HepG2 (cell line): ENCODE data around the gene CEACAM4. TPM values are rescaled to one million over a fixed set of nuclear protein-coding genes. Genes with fewer than 3 reads are reported as not detected.
A peak's percentile ranks its signal among the peaks of the same experiment; 100 is the strongest.

Experiments used
- CBX5 ChIP-seq: sonication (generic); formaldehyde crosslinking; IDR thresholded peaks from 2 replicates; pipeline ENCODE4 v1.4.0; 2020; ENCODE audit warnings: missing genetic modification reagents, borderline replicate concordance
- CEBPG ChIP-seq: IDR thresholded peaks from 2 replicates; pipeline ENCODE4 v1.6.1; 2016
- EHMT2 ChIP-seq: fragments of 200-600 bp; sonication (generic); IDR thresholded peaks from 2 replicates; pipeline ENCODE4 v1.7.0; 2017; ENCODE audit warnings: antibody characterized with exemption, low read depth, low read length, borderline replicate concordance
- LRRFIP1 ChIP-seq: sonication (generic); formaldehyde crosslinking; conservative IDR thresholded peaks from 2 replicates; pipeline ENCODE4 v1.4.0; 2020; ENCODE audit warnings: missing genetic modification reagents
- MEF2D ChIP-seq: sonication (generic); formaldehyde crosslinking; IDR thresholded peaks from 2 replicates; pipeline ENCODE4 v1.5.1; 2020; ENCODE audit warnings: mild to moderate bottlenecking, missing genetic modification reagents
- MTA3 ChIP-seq: sonication (generic); formaldehyde crosslinking; IDR thresholded peaks from 2 replicates; pipeline ENCODE4 v1.4.0; 2020; ENCODE audit warnings: missing genetic modification reagents
- MTF1 ChIP-seq: sonication (generic); formaldehyde crosslinking; IDR thresholded peaks from 2 replicates; pipeline ENCODE4 v1.5.0; 2020; ENCODE audit warnings: missing genetic modification reagents
- PATZ1 ChIP-seq: sonication (generic); formaldehyde crosslinking; IDR thresholded peaks from 2 replicates; pipeline ENCODE4 v1.4.0; 2020; ENCODE audit warnings: missing genetic modification reagents
- SKI ChIP-seq: fragments of 450-650 bp; IDR thresholded peaks from one replicate; pipeline ENCODE4 v1.6.1; 2018; ENCODE audit warnings: mild to moderate bottlenecking; ENCODE audit not compliant: partially characterized antibody
- TEAD3 ChIP-seq: optimal IDR thresholded peaks from 2 replicates; pipeline ENCODE3; 2016; ENCODE audit warnings: borderline replicate concordance
- TIGD3 ChIP-seq: sonication (generic); formaldehyde crosslinking; IDR thresholded peaks from 2 replicates; pipeline ENCODE4 v1.5.1; 2020; ENCODE audit warnings: mild to moderate bottlenecking, missing genetic modification reagents, borderline replicate concordance
- ZBTB38 ChIP-seq: sonication (generic); formaldehyde crosslinking; IDR thresholded peaks from 2 replicates; pipeline ENCODE4 v1.5.1; 2020; ENCODE audit warnings: mild to moderate bottlenecking, missing genetic modification reagents
- ZMYM2 ChIP-seq: sonication (generic); formaldehyde crosslinking; IDR thresholded peaks from 2 replicates; pipeline ENCODE4 v1.8.0; 2022; ENCODE audit warnings: mild to moderate bottlenecking, missing genetic modification reagents
- ZNF232 ChIP-seq: sonication (generic); formaldehyde crosslinking; IDR thresholded peaks from 2 replicates; pipeline ENCODE4 v1.4.0; 2020; ENCODE audit warnings: missing genetic modification reagents, borderline replicate concordance
- ZNF616 ChIP-seq: sonication (generic); formaldehyde crosslinking; IDR thresholded peaks from 2 replicates; pipeline ENCODE4 v1.5.0; 2020; ENCODE audit warnings: low read depth, mild to moderate bottlenecking, missing genetic modification reagents
- ZNF674 ChIP-seq: sonication (generic); formaldehyde crosslinking; IDR thresholded peaks from 2 replicates; pipeline ENCODE4 v1.5.0; 2020; ENCODE audit warnings: low read depth, mild to moderate bottlenecking, missing genetic modification reagents
- ZNF780A ChIP-seq: sonication (generic); formaldehyde crosslinking; IDR thresholded peaks from 2 replicates; pipeline ENCODE4 v1.8.0; 2022; ENCODE audit warnings: mild to moderate bottlenecking, missing genetic modification reagents, moderate library complexity
- polyA plus RNA-seq, 8 experiments: library from polyadenylated mRNA; depleted of rRNA in 3 of 8; stranded (reverse) in 7 of 8; unstranded in 1 of 8; fragments of >200 nt; fragmentation: Illumina TruSeq in 4 of 8; extraction: Trizol in 4 of 8; gene quantifications; 2 replicates each; pipeline versions ENCODE4 v1.2.1 to v1.2.3, GENCODE V29; 2011 to 2016; ENCODE audit warnings: low read depth in 4 of 8, missing spikeins in 1 of 8, mixed read lengths in 1 of 8; ENCODE audit not compliant: insufficient read depth in 1 of 8
- total RNA-seq, 5 experiments: library from RNA; depleted of rRNA; stranded (reverse); fragments of >200 nt; fragmentation: Illumina TruSeq; extraction: Trizol; gene quantifications; 2 replicates each; pipeline ENCODE4 v1.2.3, GENCODE V29; 2016; ENCODE audit warnings: low read depth in 1 of 5
- TF ChIP-seq, protein P1 (sequence below): sonication (generic); formaldehyde crosslinking; IDR thresholded peaks from 2 replicates; pipeline ENCODE4 v1.9.0; 2021; ENCODE audit warnings: missing genetic modification reagents, borderline replicate concordance
- TF ChIP-seq, protein P2 (sequence below): IDR thresholded peaks from 2 replicates; pipeline ENCODE4 v1.4.0; 2020; ENCODE audit warnings: mild to moderate bottlenecking, missing genetic modification reagents

The CEACAM4 gene
- total and polyA plus RNA-seq, 2 of the 13 experiments (the other 11 are each of a cell fraction or from before 2014, with no cell fraction given) = not detected

DNA sequence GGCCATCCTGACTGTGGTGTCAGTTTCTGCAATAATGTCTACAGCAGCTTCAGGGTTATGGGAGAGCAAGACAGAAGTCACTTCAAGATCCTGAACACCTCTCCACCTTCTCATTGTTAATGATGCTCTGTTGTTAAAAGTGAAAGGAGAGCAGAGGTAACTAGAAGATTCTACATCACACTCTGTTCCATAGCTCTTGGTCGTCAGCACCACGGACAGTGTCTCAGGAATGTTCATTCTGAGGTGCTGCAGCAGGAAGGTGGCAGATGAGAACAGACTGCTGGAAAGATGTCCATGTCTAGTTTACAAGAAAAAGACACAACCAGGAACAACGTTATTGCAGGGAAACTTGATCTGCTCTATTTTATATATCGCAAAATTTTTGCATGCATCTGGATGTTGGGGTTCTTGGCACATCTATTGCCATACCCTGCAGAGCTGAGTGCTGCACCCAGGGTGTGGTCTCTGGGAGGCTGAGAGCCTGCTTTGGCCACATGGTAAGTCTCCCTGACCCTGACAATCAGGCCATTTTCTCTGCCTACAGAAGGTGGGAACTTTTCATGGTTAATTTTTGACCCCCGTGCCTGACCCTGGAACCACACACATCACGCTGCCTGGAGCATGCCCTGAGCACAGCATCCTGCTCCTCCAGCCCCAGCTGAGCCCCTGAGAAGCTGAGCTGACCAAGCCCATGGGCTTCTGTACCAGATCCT lies 38.2 kb downstream of the CEACAM4 start (continued):
- TF ChIP-seq LRRFIP1 (no peak), ZNF616 (CRISPR knock-in tag) (no peak), TEAD3 (CRISPR knock-in tag) (peak; percentile 96), ZNF780A (CRISPR knock-in tag) (0 out of 2 replicates have a peak, but pooled peaks have one; percentile 60), ZBTB38 (CRISPR knock-in tag) (no peak), EHMT2 (peak; percentile 78; the same call in 1 of the 2 replicates), ZMYM2 (CRISPR knock-in tag) (no peak), MTA3 (CRISPR knock-in tag) (no peak), ZNF674 (CRISPR knock-in tag) (no peak), CBX5 (CRISPR knock-in tag) (no peak), MTF1 (no peak), CEBPG (CRISPR knock-in tag) (no peak), ZNF232 (peak; percentile 26; the same call in 1 of the 2 replicates), PATZ1 (CRISPR knock-in tag) (0 out of 2 replicates have a peak, but pooled peaks have one; percentile 18), SKI (no peak), TIGD3 (no peak), MEF2D (CRISPR knock-in tag) (no peak)
- TF ChIP-seq, protein P1, sequence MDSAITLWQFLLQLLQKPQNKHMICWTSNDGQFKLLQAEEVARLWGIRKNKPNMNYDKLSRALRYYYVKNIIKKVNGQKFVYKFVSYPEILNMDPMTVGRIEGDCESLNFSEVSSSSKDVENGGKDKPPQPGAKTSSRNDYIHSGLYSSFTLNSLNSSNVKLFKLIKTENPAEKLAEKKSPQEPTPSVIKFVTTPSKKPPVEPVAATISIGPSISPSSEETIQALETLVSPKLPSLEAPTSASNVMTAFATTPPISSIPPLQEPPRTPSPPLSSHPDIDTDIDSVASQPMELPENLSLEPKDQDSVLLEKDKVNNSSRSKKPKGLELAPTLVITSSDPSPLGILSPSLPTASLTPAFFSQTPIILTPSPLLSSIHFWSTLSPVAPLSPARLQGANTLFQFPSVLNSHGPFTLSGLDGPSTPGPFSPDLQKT = no peak
- TF ChIP-seq, protein P2, sequence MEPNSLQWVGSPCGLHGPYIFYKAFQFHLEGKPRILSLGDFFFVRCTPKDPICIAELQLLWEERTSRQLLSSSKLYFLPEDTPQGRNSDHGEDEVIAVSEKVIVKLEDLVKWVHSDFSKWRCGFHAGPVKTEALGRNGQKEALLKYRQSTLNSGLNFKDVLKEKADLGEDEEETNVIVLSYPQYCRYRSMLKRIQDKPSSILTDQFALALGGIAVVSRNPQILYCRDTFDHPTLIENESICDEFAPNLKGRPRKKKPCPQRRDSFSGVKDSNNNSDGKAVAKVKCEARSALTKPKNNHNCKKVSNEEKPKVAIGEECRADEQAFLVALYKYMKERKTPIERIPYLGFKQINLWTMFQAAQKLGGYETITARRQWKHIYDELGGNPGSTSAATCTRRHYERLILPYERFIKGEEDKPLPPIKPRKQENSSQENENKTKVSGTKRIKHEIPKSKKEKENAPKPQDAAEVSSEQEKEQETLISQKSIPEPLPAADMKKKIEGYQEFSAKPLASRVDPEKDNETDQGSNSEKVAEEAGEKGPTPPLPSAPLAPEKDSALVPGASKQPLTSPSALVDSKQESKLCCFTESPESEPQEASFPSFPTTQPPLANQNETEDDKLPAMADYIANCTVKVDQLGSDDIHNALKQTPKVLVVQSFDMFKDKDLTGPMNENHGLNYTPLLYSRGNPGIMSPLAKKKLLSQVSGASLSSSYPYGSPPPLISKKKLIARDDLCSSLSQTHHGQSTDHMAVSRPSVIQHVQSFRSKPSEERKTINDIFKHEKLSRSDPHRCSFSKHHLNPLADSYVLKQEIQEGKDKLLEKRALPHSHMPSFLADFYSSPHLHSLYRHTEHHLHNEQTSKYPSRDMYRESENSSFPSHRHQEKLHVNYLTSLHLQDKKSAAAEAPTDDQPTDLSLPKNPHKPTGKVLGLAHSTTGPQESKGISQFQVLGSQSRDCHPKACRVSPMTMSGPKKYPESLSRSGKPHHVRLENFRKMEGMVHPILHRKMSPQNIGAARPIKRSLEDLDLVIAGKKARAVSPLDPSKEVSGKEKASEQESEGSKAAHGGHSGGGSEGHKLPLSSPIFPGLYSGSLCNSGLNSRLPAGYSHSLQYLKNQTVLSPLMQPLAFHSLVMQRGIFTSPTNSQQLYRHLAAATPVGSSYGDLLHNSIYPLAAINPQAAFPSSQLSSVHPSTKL (CRISPR knock-in tag) = peak; percentile 11; the same call in 1 of the 2 replicates
